Left ventricle myocardium inferior (tissue), 1 donor: Measurements from ENCODE around the gene SMG5. TPM values are rescaled to one million over a fixed set of nuclear protein-coding genes. Genes with fewer than 3 reads are reported as not detected.
A peak's percentile ranks its signal among the peaks of the same experiment; 100 is the strongest.

Experiments
- DNase-seq: peaks from one replicate; pipeline ENCODE4 v3.0.0-alpha.2; 2020
- H3K27ac ChIP-seq: fragments of 200-600 bp; replicated peaks from 2 replicates; pipeline ENCODE4 v1.8.0; 2021
- H3K27me3 ChIP-seq: fragments of 200-600 bp; 2 replicates; pipeline ENCODE4 v1.8.0; 2021; ENCODE audit warnings: low read depth
- H3K36me3 ChIP-seq: fragments of 200-600 bp; 2 replicates; pipeline ENCODE4 v1.8.0; 2021
- H3K4me1 ChIP-seq: fragments of 200-600 bp; 2 replicates; pipeline ENCODE4 v1.8.0; 2021
- H3K4me3 ChIP-seq: fragments of 200-600 bp; 2 replicates; pipeline ENCODE4 v1.8.0; 2021; ENCODE audit warnings: mild to moderate bottlenecking, moderate library complexity
- H3K9me3 ChIP-seq: fragments of 200-600 bp; replicated peaks from 2 replicates; pipeline ENCODE4 v1.8.0; 2021
- CTCF ChIP-seq: fragments of 200-600 bp; IDR thresholded peaks from 2 replicates; pipeline ENCODE4 v1.8.0; 2021; ENCODE audit warnings: antibody characterized with exemption, mild to moderate bottlenecking, borderline replicate concordance
- intact Hi-C: fragments of 100-400 bp; cut with micrococcal nuclease; formaldehyde crosslinking; loops from one replicate; pipeline ENCODE4 v1.11.0; 2022
- total RNA-seq: library from RNA; stranded (reverse); fragmentation: NEBNext Ultra II Directional; extraction: Animal tissue kit (Norgen Biotek cat#: 25700); gene quantifications from one replicate; pipeline ENCODE4 v1.2.1, GENCODE V29; 2021
- donor health status: DM: no; HTN: yes; CAD: no; lungs with severe emphysema.

Gene SMG5
- total RNA-seq, 1 donor from 2014 or later, result 91.1 TPM

- H3K4me3 ChIP-seq, result no peak overlapping the region
- H3K27ac ChIP-seq, result no peak overlapping the region
- H3K9me3 ChIP-seq, result no peaks in the 10 kb centered on the region
- peaks cover 97% of the 10 kb centered on the region for H3K36me3 ChIP-seq
- H3K4me1 ChIP-seq, result no peaks in the 10 kb centered on the region
- no peaks in the 10 kb centered on the region for H3K27me3 ChIP-seq
- intact Hi-C loops, result no loop called here
- no peak for DNase-seq
- no peak for TF ChIP-seq CTCF
Observed at GRCh38 chr1:156260896-156261295, 21.7 kb downstream of the SMG5 start.

- H3K27ac ChIP-seq, result no peak overlapping the region
- peaks cover 97% of the 10 kb centered on the region for H3K36me3 ChIP-seq
- TF ChIP-seq CTCF, result no peak
- no peaks in the 10 kb centered on the region for H3K27me3 ChIP-seq
- H3K9me3 ChIP-seq, result no peaks in the 10 kb centered on the region
- DNase-seq, result no peak
- H3K4me3 ChIP-seq, result no peak overlapping the region
- intact Hi-C loops, result no loop called here
- H3K4me1 ChIP-seq, result no peaks in the 10 kb centered on the region
Observed at GRCh38 chr1:156259805-156260204, 22.8 kb downstream of the SMG5 start.

- intact Hi-C loops, result no loop called here
- H3K27ac ChIP-seq, result no peak overlapping the region
- H3K9me3 ChIP-seq, result no peaks in the 10 kb centered on the region
- no peaks in the 10 kb centered on the region for H3K27me3 ChIP-seq
- no peak overlapping the region for H3K4me3 ChIP-seq
- peaks cover 99% of the 10 kb centered on the region for H3K36me3 ChIP-seq
- DNase-seq, result no peak
- no peak for TF ChIP-seq CTCF
- H3K4me1 ChIP-seq, result no peaks in the 10 kb centered on the region
Observed at GRCh38 chr1:156258859-156259258, 23.8 kb downstream of the SMG5 start.

GRCh38 chr1:156257711-156258110 lies 24.9 kb downstream of the SMG5 start:
- H3K36me3 ChIP-seq, result peaks cover 99% of the 10 kb centered on the region
- intact Hi-C loops, result no loop called here
- DNase-seq, result no peak

GRCh38 chr1:156253634-156254033 lies 29.0 kb downstream of the SMG5 start:
- H3K27me3 ChIP-seq, result no peaks in the 10 kb centered on the region
- no peak for DNase-seq
- TF ChIP-seq CTCF, result no peak
- no peak overlapping the region for H3K27ac ChIP-seq
- H3K36me3 ChIP-seq, result peaks cover 97% of the 10 kb centered on the region
- H3K9me3 ChIP-seq, result no peaks in the 10 kb centered on the region
- intact Hi-C loops, result no loop called here
- H3K4me1 ChIP-seq, result peaks cover 36% of the 10 kb centered on the region
- no peak overlapping the region for H3K4me3 ChIP-seq

More at GRCh38 chr1:156257711-156258110, 24.9 kb downstream of the SMG5 start:
- no peaks in the 10 kb centered on the region for H3K27me3 ChIP-seq
- H3K9me3 ChIP-seq, result no peaks in the 10 kb centered on the region
- H3K27ac ChIP-seq, result no peak overlapping the region
- no peak overlapping the region for H3K4me3 ChIP-seq
- no peak for TF ChIP-seq CTCF
- peaks cover 4% of the 10 kb centered on the region for H3K4me1 ChIP-seq

- intact Hi-C loops, result no loop called here
- Histone ChIP-seq H3K27me3 (peaks cover under 1% of the 10 kb centered on the region), H3K4me3 (no peak overlapping the region), H3K27ac (peak overlapping the region; percentile 66), H3K4me1 (peaks cover 54% of the 10 kb centered on the region), H3K9me3 (no peaks in the 10 kb centered on the region), H3K36me3 (peaks cover 76% of the 10 kb centered on the region)
- DNase-seq, result no peak
- no peak for TF ChIP-seq CTCF
Observed at GRCh38 chr1:156251527-156251926, 31.1 kb downstream of the SMG5 start.
